Measurements from ENCODE around the gene NKAPL. TPM values are rescaled to one million over a fixed set of nuclear protein-coding genes. Genes with fewer than 3 reads are reported as not detected.

Gene NKAPL
- total RNA-seq, 4 donors from 2014 or later: 2.8 to 6.7 (median 4.7) TPM

GRCh38 chr6:28213213-28213523 lies 45.9 kb upstream of the NKAPL start:
- peaks cover 0 to 86% (median 53%) of the 10 kb centered on the region in 4 donors for H3K27me3 ChIP-seq
- intact Hi-C loops (cut with DNase I): no loop called here
- H3K4me3 ChIP-seq: no peak overlapping the region
- no peaks in the 10 kb centered on the region for H3K9me3 ChIP-seq
- H3K27ac ChIP-seq (replicated peaks in 1 of 4): no peak overlapping the region
- DNase-seq (ENCODE audit: extremely low spot score): no peak
- 31% methylated on average over 2 of the region's 2 CpGs for WGBS
- no peak for TF ChIP-seq EP300 (IDR thresholded peaks at IDR 0.05)
- no peak for TF ChIP-seq POLR2A (IDR thresholded peaks at IDR 0.05; ENCODE audit: low read depth)
- TF ChIP-seq, protein P1, sequence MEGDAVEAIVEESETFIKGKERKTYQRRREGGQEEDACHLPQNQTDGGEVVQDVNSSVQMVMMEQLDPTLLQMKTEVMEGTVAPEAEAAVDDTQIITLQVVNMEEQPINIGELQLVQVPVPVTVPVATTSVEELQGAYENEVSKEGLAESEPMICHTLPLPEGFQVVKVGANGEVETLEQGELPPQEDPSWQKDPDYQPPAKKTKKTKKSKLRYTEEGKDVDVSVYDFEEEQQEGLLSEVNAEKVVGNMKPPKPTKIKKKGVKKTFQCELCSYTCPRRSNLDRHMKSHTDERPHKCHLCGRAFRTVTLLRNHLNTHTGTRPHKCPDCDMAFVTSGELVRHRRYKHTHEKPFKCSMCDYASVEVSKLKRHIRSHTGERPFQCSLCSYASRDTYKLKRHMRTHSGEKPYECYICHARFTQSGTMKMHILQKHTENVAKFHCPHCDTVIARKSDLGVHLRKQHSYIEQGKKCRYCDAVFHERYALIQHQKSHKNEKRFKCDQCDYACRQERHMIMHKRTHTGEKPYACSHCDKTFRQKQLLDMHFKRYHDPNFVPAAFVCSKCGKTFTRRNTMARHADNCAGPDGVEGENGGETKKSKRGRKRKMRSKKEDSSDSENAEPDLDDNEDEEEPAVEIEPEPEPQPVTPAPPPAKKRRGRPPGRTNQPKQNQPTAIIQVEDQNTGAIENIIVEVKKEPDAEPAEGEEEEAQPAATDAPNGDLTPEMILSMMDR (IDR thresholded peaks at IDR 0.05): no peak
- TF ChIP-seq POLR2AphosphoS5 (IDR thresholded peaks at IDR 0.05): no peak
- peaks cover 5 to 19% (median 10%) of the 10 kb centered on the region in 4 donors for H3K4me1 ChIP-seq
- no peaks in the 10 kb centered on the region for H3K36me3 ChIP-seq

DNA sequence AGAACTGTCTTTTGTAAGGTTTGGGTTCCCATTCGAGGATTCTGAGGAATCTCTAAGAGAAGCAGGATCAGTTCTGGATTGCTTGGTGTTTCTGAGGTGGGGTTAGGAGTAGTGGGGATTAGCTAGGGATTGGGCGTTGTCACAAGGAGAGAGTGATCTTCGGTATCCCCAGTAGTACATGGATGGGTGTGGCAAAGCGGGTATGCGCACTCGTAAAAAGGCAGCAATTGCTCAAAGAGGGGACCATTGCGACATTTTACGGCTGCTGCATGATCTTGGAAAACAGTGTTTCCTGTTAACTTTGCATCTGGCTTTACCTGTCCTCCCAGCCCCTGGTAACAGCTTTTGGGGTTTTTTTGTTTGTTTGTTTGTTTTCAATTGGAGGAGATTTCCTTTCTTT lies 43.7 kb upstream of the NKAPL start:
- Histone ChIP-seq H3K4me3 (no peak overlapping the region), H3K27ac (replicated peaks in 1 of 4) (no peak overlapping the region), H3K4me1 (peaks cover 10 to 29% (median 17%) of the 10 kb centered on the region in 4 donors), H3K27me3 (peaks cover 0 to 63% (median 31%) of the 10 kb centered on the region in 4 donors), H3K36me3 (no peaks in the 10 kb centered on the region), H3K9me3 (no peaks in the 10 kb centered on the region)
- no peak for DNase-seq (ENCODE audit: extremely low spot score)
- intact Hi-C loops (cut with DNase I): no loop called here
- WGBS: 66% methylated on average over 8 of the region's 8 CpGs
- TF ChIP-seq EP300 (IDR thresholded peaks at IDR 0.05) (no peak), POLR2A (IDR thresholded peaks at IDR 0.05; ENCODE audit: low read depth) (no peak), POLR2AphosphoS5 (IDR thresholded peaks at IDR 0.05) (no peak)
- TF ChIP-seq, protein P1 (IDR thresholded peaks at IDR 0.05): no peak

- Histone ChIP-seq H3K9me3 (no peaks in the 10 kb centered on the region), H3K27ac (replicated peaks in 1 of 4) (no peak overlapping the region), H3K4me3 (peak overlapping the region; percentile 65 to 67 (median 66)), H3K36me3 (no peaks in the 10 kb centered on the region), H3K27me3 (peaks cover 0 to 56% (median 10%) of the 10 kb centered on the region in 4 donors), H3K4me1 (peaks cover 10 to 17% (median 13%) of the 10 kb centered on the region in 4 donors)
- intact Hi-C loops (cut with DNase I): no loop called here
- TF ChIP-seq POLR2A (IDR thresholded peaks at IDR 0.05; ENCODE audit: low read depth) (no peak), EP300 (IDR thresholded peaks at IDR 0.05) (no peak), POLR2AphosphoS5 (IDR thresholded peaks at IDR 0.05) (no peak)
- TF ChIP-seq, protein P1 (IDR thresholded peaks at IDR 0.05): no peak
- 92% methylated on average over 12 of the region's 12 CpGs for WGBS
- no peak for DNase-seq (ENCODE audit: extremely low spot score)
Measured at GRCh38 chr6:28217890-28218289, 41.2 kb upstream of the NKAPL start.

DNA sequence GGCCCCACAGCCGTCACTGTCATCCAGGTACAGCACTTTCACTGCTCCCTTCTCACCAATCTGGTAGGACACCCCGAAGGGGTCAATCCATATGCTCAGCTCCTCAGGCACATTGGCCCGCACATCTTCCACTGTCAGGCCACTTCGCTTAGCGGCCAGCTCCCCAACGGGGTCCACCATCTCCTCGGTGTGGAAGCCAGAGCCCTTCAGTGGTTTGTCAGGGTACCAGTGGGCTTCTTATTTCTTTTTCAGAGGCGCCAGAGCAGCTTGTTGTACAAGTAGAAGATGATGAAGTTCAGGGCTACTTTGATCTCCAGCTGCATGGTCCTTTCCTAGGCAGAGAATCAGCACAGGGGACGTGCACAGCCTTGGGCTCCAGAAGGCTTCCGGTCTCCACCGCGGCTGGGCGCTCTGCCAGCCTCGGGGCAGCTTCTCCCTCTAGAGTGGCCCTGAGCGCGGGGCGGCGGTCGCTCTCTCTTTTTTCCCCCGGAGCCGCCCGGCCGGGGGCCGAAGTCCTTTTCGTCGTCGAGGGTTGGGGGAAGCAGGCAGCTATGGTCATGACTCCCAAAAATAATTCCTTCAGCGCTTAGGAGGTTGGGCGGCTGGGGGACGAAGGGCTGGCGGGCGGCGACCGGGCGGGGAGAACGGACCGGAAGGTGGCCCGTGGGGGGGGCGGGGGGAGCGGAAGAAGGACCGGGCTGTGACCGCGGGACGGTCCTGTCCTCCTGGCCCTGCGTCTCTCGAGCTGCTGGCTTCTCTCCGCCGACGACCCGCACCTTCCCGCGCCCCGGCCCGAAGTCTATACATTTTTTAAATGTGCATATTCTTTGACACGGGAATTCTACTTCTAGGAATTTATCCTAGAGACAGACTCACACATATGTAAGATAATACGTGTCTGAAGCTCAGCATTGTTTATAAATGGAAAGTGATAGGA lies 40.5 kb upstream of the NKAPL start:
- peaks cover 10 to 16% (median 13%) of the 10 kb centered on the region in 4 donors for H3K4me1 ChIP-seq
- H3K27ac ChIP-seq (replicated peaks in 1 of 4): peak overlapping the region; percentile 63 to 79 (median 69)
- H3K4me3 ChIP-seq: peak overlapping the region; percentile 65 to 67 (median 66)
- no peaks in the 10 kb centered on the region for H3K36me3 ChIP-seq
- intact Hi-C loops (cut with DNase I): no loop called here
- peaks cover 0 to 51% (median 7%) of the 10 kb centered on the region in 4 donors for H3K27me3 ChIP-seq
- H3K9me3 ChIP-seq: no peaks in the 10 kb centered on the region
- peak; percentile 94 for DNase-seq (ENCODE audit: extremely low spot score)
- WGBS: 13% methylated on average over 38 of the region's 56 CpGs
- TF ChIP-seq, protein P1 (IDR thresholded peaks at IDR 0.05): no peak
- peak; percentile 19 to 65 for TF ChIP-seq POLR2AphosphoS5 (IDR thresholded peaks at IDR 0.05)

Data from esophagus muscularis mucosa (tissue), 4 donors.